Stimulated activated naive CD8-positive, alpha-beta T cell treated with anti-CD3 and anti-CD28 coated beads, Interleukin-15, amount 100 ng/mL, for 72 hours (primary cell): ENCODE data around the gene FAM168A.
"Not testable (repeated sequence)": the region's sequence is repeated elsewhere in the genome, so short reads cannot be mapped to it uniquely, and the experiment has no call there.

Source experiments
- ATAC-seq: fragments of 150-1000 bp; cut with Tn5 transposase; 2 replicates; pipeline ENCODE4 v1.10.0; 2021; ENCODE audit warnings: mild to moderate bottlenecking, moderate library complexity
- DNase-seq, 2 donors: peaks; one replicate each; pipeline ENCODE4 v3.0.0; 2021 to 2022
- H3K27ac Mint-ChIP-seq, 2 donors: one replicate each; pipeline ENCODE4 v1.8.0; 2022; ENCODE audit warnings: mild to moderate bottlenecking in 2 of 2, mixed read lengths in 2 of 2, moderate library complexity in 2 of 2
- H3K27me3 Mint-ChIP-seq: one replicate; pipeline ENCODE4 v1.8.0; 2022; ENCODE audit warnings: mixed read lengths
- H3K4me1 Mint-ChIP-seq: one replicate; pipeline ENCODE4 v1.8.0; 2022; ENCODE audit warnings: mild to moderate bottlenecking, mixed read lengths
- H3K4me3 Mint-ChIP-seq, 2 donors: one replicate each; pipeline ENCODE4 v1.8.0; 2022; ENCODE audit warnings: mild to moderate bottlenecking in 2 of 2, mixed read lengths in 2 of 2, moderate library complexity in 1 of 2
- H3K9me3 Mint-ChIP-seq, 2 donors: one replicate each; pipeline ENCODE4 v1.8.0; 2022; ENCODE audit warnings: mixed read lengths in 2 of 2

The FAM168A gene

GRCh38 chr11:73622926-73623593 lies 25.1 kb upstream of the FAM168A start:
- no peak overlapping the region for H3K4me3 Mint-ChIP-seq
- H3K27me3 Mint-ChIP-seq = peaks cover 29% of the 10 kb centered on the region
- no peaks in the 10 kb centered on the region for H3K4me1 Mint-ChIP-seq
- no peaks in the 10 kb centered on the region for H3K9me3 Mint-ChIP-seq
- DNase-seq (no peak), ATAC-seq (no peak)
- H3K27ac Mint-ChIP-seq = no peak overlapping the region

- Mint-ChIP-seq H3K4me1 (no peaks in the 10 kb centered on the region), H3K27ac (no peak overlapping the region), H3K9me3 (no peaks in the 10 kb centered on the region), H3K27me3 (no peaks in the 10 kb centered on the region), H3K4me3 (no peak overlapping the region)
- no peak for ATAC-seq
- no peak for DNase-seq
Observed at GRCh38 chr11:73614591-73614990, 16.7 kb upstream of the FAM168A start.

- H3K4me3 Mint-ChIP-seq = no peak overlapping the region
- no peak for DNase-seq
- H3K27me3 Mint-ChIP-seq = no peaks in the 10 kb centered on the region
- no peak overlapping the region for H3K27ac Mint-ChIP-seq
- no peaks in the 10 kb centered on the region for H3K9me3 Mint-ChIP-seq
- ATAC-seq = no peak
- H3K4me1 Mint-ChIP-seq = no peaks in the 10 kb centered on the region
Observed at GRCh38 chr11:73612601-73613140, 14.8 kb upstream of the FAM168A start.

- peak; percentile 2 for ATAC-seq
- no peaks in the 10 kb centered on the region for H3K9me3 Mint-ChIP-seq
Observed at GRCh38 chr11:73598719-73599379, 937 bp upstream of the FAM168A start.

GRCh38 chr11:73597336-73597955 lies 466 bp downstream of the FAM168A start:
- no peak for ATAC-seq
- Mint-ChIP-seq H3K9me3 (no peaks in the 10 kb centered on the region), H3K27me3 (no peaks in the 10 kb centered on the region), H3K4me3 (peak overlapping the region; percentile 93 to 94), H3K27ac (peak overlapping the region; percentile 88 to 97), H3K4me1 (peaks cover 44% of the 10 kb centered on the region)
- DNase-seq = peak in 1 of 2 donors; percentile 10

More at GRCh38 chr11:73598719-73599379, 937 bp upstream of the FAM168A start:
- Mint-ChIP-seq H3K27ac (peak overlapping the region; percentile 97), H3K4me1 (peaks cover 42% of the 10 kb centered on the region), H3K27me3 (no peaks in the 10 kb centered on the region), H3K4me3 (peak overlapping the region; percentile 93 to 94)
- no peak for DNase-seq

- H3K27me3 Mint-ChIP-seq = no peaks in the 10 kb centered on the region
- peak overlapping the region; percentile 93 to 94 for H3K4me3 Mint-ChIP-seq
- H3K4me1 Mint-ChIP-seq = peaks cover 47% of the 10 kb centered on the region
- H3K27ac Mint-ChIP-seq = peak overlapping the region in 1 of 2 donors; percentile 88
- DNase-seq = no peak
- no peaks in the 10 kb centered on the region for H3K9me3 Mint-ChIP-seq
- no peak for ATAC-seq
Observed at GRCh38 chr11:73596547-73596946, 1.4 kb downstream of the FAM168A start.

- Mint-ChIP-seq H3K9me3 (no peaks in the 10 kb centered on the region), H3K27ac (no peak overlapping the region), H3K4me1 (peaks cover 40% of the 10 kb centered on the region), H3K27me3 (no peaks in the 10 kb centered on the region), H3K4me3 (no peak overlapping the region)
- DNase-seq = no peak
- no peak for ATAC-seq
Observed at GRCh38 chr11:73592640-73593039, 5.3 kb downstream of the FAM168A start.

- no peak for ATAC-seq
Observed at GRCh38 chr11:73591743-73592142, 6.2 kb downstream of the FAM168A start.

GRCh38 chr11:73590991-73591390 lies 6.9 kb downstream of the FAM168A start:
- Mint-ChIP-seq H3K9me3 (no peaks in the 10 kb centered on the region), H3K27me3 (no peaks in the 10 kb centered on the region), H3K4me3 (no peak overlapping the region), H3K4me1 (peaks cover 25% of the 10 kb centered on the region), H3K27ac (no peak overlapping the region)
- no peak for DNase-seq
- ATAC-seq = no peak

More at GRCh38 chr11:73591743-73592142, 6.2 kb downstream of the FAM168A start:
- Mint-ChIP-seq H3K9me3 (no peaks in the 10 kb centered on the region), H3K4me3 (no peak overlapping the region), H3K4me1 (peaks cover 32% of the 10 kb centered on the region), H3K27ac (no peak overlapping the region), H3K27me3 (no peaks in the 10 kb centered on the region)
- DNase-seq = no peak

- DNase-seq (no peak), ATAC-seq (no peak)
- H3K27me3 Mint-ChIP-seq = no peaks in the 10 kb centered on the region
- H3K4me1 Mint-ChIP-seq = peaks cover 6% of the 10 kb centered on the region
- no peak overlapping the region for H3K27ac Mint-ChIP-seq
- H3K4me3 Mint-ChIP-seq = no peak overlapping the region
- no peaks in the 10 kb centered on the region for H3K9me3 Mint-ChIP-seq
Observed at GRCh38 chr11:73586791-73587190, 11.1 kb downstream of the FAM168A start.

- H3K27ac Mint-ChIP-seq = peak overlapping the region in 1 of 2 donors; percentile 34
- ATAC-seq = no peak
- H3K4me3 Mint-ChIP-seq = no peak overlapping the region
- peaks cover 6% of the 10 kb centered on the region for H3K4me1 Mint-ChIP-seq
- no peaks in the 10 kb centered on the region for H3K27me3 Mint-ChIP-seq
- no peaks in the 10 kb centered on the region for H3K9me3 Mint-ChIP-seq
- no peak for DNase-seq
Observed at GRCh38 chr11:73585834-73586575, 11.9 kb downstream of the FAM168A start.

- no peak for ATAC-seq
- Mint-ChIP-seq H3K27ac (no peak overlapping the region), H3K4me1 (peaks cover 12% of the 10 kb centered on the region), H3K4me3 (no peak overlapping the region), H3K27me3 (no peaks in the 10 kb centered on the region), H3K9me3 (no peaks in the 10 kb centered on the region)
- no peak for DNase-seq
Observed at GRCh38 chr11:73584831-73585230, 13.1 kb downstream of the FAM168A start.

GRCh38 chr11:73582653-73583052 lies 15.3 kb downstream of the FAM168A start:
- H3K27me3 Mint-ChIP-seq = no peaks in the 10 kb centered on the region
- ATAC-seq = no peak

GRCh38 chr11:73580749-73581148 lies 17.2 kb downstream of the FAM168A start:
- not testable (repeated sequence) for H3K9me3 Mint-ChIP-seq, DNase-seq, H3K27me3 Mint-ChIP-seq, ATAC-seq, H3K4me3 Mint-ChIP-seq
- Mint-ChIP-seq H3K4me1 (peaks cover 32% of the 10 kb centered on the region), H3K27ac (peak overlapping the region; percentile 48 to 67)

More at GRCh38 chr11:73582653-73583052, 15.3 kb downstream of the FAM168A start:
- no peak for DNase-seq
- H3K4me1 Mint-ChIP-seq = peaks cover 27% of the 10 kb centered on the region
- H3K27ac Mint-ChIP-seq = peak overlapping the region in 1 of 2 donors; percentile 37
- no peak overlapping the region for H3K4me3 Mint-ChIP-seq
- no peaks in the 10 kb centered on the region for H3K9me3 Mint-ChIP-seq
